Tibial artery (tissue), 4 donors: ENCODE measurements around the gene NDUFS3.

Source experiments
- DNase-seq, 2 donors: peaks; one replicate each; pipeline ENCODE4 v3.0.0-alpha.2; 2019
- H3K27ac ChIP-seq, 2 donors: fragments of 200-600 bp; sonication (generic) in 1 of 2; 1 replicate in 1 of 2; 2 replicates in 1 of 2; pipeline ENCODE4 v1.5.1; 2018 to 2019; ENCODE audit warnings: mild to moderate bottlenecking in 1 of 2
- H3K27me3 ChIP-seq, 2 donors: fragments of 200-600 bp; sonication (generic) in 1 of 2; one replicate each; pipeline versions ENCODE4 v1.5.1 to v1.6.0; 2016 to 2019
- H3K36me3 ChIP-seq, 3 donors: fragments of 200-600 bp; sonication (generic) in 2 of 3; one replicate each; pipeline ENCODE4 v1.5.1; 2016 to 2019; ENCODE audit warnings: mild to moderate bottlenecking in 2 of 3
- H3K4me1 ChIP-seq, 4 donors: fragments of 200-600 bp; sonication (generic) in 2 of 4; 1 replicate in 3 of 4; 2 replicates in 1 of 4; pipeline ENCODE4 v1.5.1; 2016 to 2019
- H3K4me3 ChIP-seq, 2 donors: fragments of 200-600 bp; sonication (generic) in 1 of 2; 1 replicate in 1 of 2; 2 replicates in 1 of 2; pipeline ENCODE4 v1.5.1; 2018 to 2019; ENCODE audit warnings: mild to moderate bottlenecking in 2 of 2
- H3K9me3 ChIP-seq, 3 donors: fragments of 200-600 bp; sonication (generic) in 1 of 3; one replicate each; pipeline ENCODE4 v1.5.1; 2016 to 2019
- intact Hi-C: fragments of 100-400 bp; cut with DNase I; formaldehyde crosslinking; loops from one replicate; pipeline ENCODE4 v1.15.0; 2023; ENCODE audit warnings: low total_unique reads
- TF ChIP-seq, protein P1 (sequence below), 2 experiments: fragments of 200-600 bp in 1 of 2; fragments of 450-650 bp in 1 of 2; IDR thresholded peaks; one replicate each; pipeline ENCODE4 v1.5.1; 2017 to 2019; ENCODE audit warnings: antibody characterized with exemption in 2 of 2, mild to moderate bottlenecking in 1 of 2, moderate library complexity in 1 of 2

NDUFS3 gene

DNA sequence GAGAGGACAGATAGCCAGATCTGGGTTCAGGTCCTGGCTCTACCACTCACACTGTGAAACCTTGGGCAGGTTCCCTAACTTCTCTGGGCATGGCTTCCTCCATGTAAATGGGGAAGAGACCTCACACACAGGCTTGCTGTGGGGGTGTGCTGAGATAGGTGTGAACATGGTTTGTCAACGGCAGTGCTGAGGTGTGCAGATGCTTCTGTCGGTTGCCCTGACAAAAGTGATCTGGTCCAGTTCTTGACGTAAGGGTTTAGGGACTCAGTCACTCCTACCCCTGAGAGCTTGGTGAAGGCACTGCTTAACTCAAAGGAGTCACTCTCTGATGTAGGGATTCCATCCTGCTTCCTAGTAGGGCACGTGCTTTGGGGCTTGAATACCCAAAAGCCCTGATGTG is 13.4 kb downstream of the NDUFS3 start:
- Histone ChIP-seq H3K4me3 (no peak overlapping the region), H3K9me3 (no peaks in the 10 kb centered on the region), H3K36me3 (no peaks in the 10 kb centered on the region), H3K27me3 (peaks cover 0 to 69% of the 10 kb centered on the region in 2 donors), H3K27ac (no peak overlapping the region), H3K4me1 (peaks cover 0 to 18% (median 12%) of the 10 kb centered on the region in 4 donors)
- intact Hi-C loops: no loop called here
- DNase-seq: no peak
- TF ChIP-seq, protein P1, sequence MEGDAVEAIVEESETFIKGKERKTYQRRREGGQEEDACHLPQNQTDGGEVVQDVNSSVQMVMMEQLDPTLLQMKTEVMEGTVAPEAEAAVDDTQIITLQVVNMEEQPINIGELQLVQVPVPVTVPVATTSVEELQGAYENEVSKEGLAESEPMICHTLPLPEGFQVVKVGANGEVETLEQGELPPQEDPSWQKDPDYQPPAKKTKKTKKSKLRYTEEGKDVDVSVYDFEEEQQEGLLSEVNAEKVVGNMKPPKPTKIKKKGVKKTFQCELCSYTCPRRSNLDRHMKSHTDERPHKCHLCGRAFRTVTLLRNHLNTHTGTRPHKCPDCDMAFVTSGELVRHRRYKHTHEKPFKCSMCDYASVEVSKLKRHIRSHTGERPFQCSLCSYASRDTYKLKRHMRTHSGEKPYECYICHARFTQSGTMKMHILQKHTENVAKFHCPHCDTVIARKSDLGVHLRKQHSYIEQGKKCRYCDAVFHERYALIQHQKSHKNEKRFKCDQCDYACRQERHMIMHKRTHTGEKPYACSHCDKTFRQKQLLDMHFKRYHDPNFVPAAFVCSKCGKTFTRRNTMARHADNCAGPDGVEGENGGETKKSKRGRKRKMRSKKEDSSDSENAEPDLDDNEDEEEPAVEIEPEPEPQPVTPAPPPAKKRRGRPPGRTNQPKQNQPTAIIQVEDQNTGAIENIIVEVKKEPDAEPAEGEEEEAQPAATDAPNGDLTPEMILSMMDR (IDR thresholded peaks at IDR 0.05): no peak

GRCh38 chr11:47592970-47593369 is 14.1 kb downstream of the NDUFS3 start:
- Histone ChIP-seq H3K9me3 (no peaks in the 10 kb centered on the region), H3K4me1 (peaks cover 0 to 18% (median 12%) of the 10 kb centered on the region in 4 donors), H3K4me3 (no peak overlapping the region), H3K36me3 (no peaks in the 10 kb centered on the region), H3K27me3 (peaks cover 0 to 73% of the 10 kb centered on the region in 2 donors), H3K27ac (no peak overlapping the region)
- TF ChIP-seq, protein P1 (IDR thresholded peaks at IDR 0.05): no peak
- intact Hi-C loops: no loop called here
- DNase-seq: no peak

DNA sequence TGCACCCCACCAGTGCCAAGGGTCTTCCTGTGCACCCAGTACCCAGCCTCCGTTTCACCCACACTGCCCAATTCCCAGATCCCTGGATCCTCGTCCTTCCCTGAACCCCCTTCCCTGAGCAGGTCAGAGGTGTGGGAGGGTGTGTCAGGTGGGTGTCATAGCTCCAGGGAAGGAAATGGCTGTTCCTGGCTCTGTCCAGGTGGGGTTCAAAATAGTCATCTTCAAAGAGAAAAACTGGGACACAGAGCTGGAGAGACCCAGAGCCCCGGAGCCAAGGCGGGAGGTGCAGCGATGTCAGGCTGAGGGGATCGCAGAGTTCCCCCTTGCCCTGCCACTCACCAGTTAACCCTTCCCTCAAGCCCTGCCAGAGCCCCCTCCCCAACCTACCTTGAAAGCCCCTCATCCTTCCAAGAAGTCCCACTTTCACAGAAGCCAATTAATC is 14.6 kb downstream of the NDUFS3 start:
- H3K4me3 ChIP-seq: no peak overlapping the region
- peaks cover 0 to 18% (median 12%) of the 10 kb centered on the region in 4 donors for H3K4me1 ChIP-seq
- intact Hi-C loops: no loop called here
- no peak for DNase-seq
- no peaks in the 10 kb centered on the region for H3K36me3 ChIP-seq
- no peak overlapping the region for H3K27ac ChIP-seq
- TF ChIP-seq, protein P1 (IDR thresholded peaks at IDR 0.05): no peak
- H3K9me3 ChIP-seq: no peaks in the 10 kb centered on the region
- peaks cover 0 to 73% of the 10 kb centered on the region in 2 donors for H3K27me3 ChIP-seq

DNA sequence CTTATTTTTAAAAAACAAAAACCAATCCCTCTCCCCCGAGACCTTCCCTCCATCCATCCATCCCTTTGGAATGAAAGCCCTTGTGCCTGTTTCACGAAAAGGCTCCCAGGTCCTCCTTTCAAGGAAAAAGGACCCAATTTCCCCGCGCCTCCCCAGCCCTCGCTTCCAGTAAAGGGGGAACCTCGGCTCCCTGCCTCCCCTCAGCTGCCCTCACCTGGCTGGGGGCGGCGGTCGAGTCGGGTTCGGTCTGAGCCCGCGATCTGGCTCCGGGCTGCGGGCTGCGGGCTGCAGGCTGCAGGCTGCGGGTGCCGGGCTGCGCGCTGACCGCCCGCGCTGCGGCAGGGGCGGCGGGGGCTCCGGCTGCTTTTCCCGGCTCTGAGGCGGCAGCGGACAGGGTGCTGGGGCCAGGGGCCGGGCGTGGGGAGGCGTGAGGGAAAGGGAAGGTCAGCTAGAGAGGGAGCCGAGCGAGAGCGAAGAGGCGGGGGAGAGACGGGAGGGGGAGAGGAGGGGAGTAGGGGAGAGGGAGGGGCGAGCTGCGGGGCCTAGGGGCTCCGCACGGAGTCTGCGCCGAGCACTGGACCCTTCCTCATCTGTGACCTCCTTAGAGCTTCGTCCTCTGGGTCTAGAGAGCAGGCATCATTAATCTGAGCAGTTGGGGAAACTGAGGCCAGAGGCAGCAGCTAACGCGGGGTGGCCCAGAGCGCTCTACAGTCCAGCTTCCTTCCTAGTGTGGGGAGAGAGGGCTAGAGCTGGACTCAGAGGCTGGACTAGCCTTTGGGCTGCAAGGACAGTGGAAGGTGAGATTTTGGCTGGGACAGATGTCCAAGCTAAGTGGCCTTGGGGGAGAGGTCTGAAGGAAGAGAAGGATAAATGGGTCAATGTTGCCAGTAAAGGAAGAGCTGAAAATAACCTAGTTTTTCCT is 15.3 kb downstream of the NDUFS3 start, which contains the start of gene C1QTNF4:
Gene C1QTNF4 (minus strand): TSS at position 478 of the 922 bp plus-strand sequence. CDS start 3,601 bp downstream, outside the sequence.
- Histone ChIP-seq H3K36me3 (no peaks in the 10 kb centered on the region), H3K4me3 (peak within 1 kb of the TSS; percentile 15 to 40), H3K4me1 (peaks cover 0 to 18% (median 12%) of the 10 kb centered on the region in 4 donors), H3K9me3 (no peaks in the 10 kb centered on the region), H3K27me3 (peaks cover 0 to 69% of the 10 kb centered on the region in 2 donors), H3K27ac (no peak within 1 kb of the TSS)
- no peak for DNase-seq
- TF ChIP-seq, protein P1 (IDR thresholded peaks at IDR 0.05): no peak
- intact Hi-C loops: no loop called here

DNA sequence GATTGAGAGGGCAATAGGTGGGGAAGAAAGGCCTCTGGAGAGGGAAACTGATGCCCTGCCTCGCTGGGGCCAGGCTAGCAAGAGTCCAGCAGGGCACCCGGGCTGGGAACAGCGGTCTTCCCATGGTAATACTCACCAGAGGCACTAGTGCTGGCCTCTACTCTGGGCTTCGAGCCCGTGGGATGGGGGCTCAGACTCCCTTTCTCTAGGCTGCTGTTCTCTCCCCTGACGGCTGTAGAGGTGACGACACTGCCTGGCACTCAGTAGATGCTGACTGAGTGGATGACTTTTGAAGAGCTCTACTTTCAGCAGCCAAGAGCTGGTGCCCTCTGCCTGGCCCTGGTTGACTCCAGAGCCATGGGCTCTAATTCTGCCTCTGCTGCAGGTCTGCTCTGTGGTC is 16.2 kb downstream of the NDUFS3 start:
- Histone ChIP-seq H3K36me3 (no peaks in the 10 kb centered on the region), H3K4me3 (no peak overlapping the region), H3K27ac (no peak overlapping the region), H3K27me3 (peaks cover 0 to 60% of the 10 kb centered on the region in 2 donors), H3K4me1 (peaks cover 0 to 15% (median 11%) of the 10 kb centered on the region in 4 donors), H3K9me3 (no peaks in the 10 kb centered on the region)
- no peak for DNase-seq
- TF ChIP-seq, protein P1 (IDR thresholded peaks at IDR 0.05): no peak
- intact Hi-C loops: no loop called here
